ENCODE results near the gene GTF2F1.

Gene GTF2F1

DNA sequence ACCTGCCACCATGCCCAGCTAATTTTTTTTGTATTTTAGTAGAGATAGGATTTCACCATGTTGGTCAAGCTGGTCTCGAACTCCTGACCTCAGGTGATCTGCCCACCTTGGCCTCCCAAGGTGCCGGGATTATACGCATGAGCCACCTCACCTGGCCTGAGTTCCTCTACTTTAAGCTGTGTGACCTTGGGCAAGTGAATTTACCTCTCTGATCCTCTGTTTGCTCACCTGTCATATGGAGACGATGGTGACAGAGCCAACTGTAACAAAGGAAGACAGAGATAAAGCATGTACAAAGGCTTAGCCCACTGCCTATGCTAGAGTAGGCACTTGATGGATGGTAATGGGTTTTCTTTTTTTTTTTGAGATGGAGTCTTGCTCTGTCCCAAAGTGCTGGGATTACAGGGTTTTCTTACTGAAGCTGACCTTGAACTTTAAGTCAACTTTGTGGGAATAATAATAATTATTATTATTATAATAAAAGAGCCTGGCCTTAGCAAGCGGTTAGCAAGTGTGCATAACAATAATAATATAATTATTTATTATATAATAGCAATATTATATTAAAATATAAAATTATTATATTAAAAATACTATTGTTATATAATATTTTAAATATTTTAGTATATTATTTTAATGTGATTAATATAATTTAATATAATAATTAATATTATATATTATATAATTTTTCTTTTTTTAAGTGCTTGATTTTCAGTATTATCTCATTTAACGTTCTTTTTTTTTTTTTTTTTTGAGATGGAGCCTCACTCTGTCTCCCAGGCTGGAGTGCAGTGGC, 58.3 kb downstream of the GTF2F1 start:
- DNase-seq (ENCODE audit: insufficient read length) (no peak), FAIRE-seq (no peak)
- TF ChIP-seq POLR2A (IDR thresholded peaks at IDR 0.05; ENCODE audit: low read depth, low read length) (no peak), POLR2AphosphoS5 (IDR thresholded peaks at IDR 0.05; ENCODE audit: low read depth, low read length) (no peak), TAF1 (IDR thresholded peaks at IDR 0.05; ENCODE audit: borderline replicate concordance, low read depth, low read length) (no peak)

DNA sequence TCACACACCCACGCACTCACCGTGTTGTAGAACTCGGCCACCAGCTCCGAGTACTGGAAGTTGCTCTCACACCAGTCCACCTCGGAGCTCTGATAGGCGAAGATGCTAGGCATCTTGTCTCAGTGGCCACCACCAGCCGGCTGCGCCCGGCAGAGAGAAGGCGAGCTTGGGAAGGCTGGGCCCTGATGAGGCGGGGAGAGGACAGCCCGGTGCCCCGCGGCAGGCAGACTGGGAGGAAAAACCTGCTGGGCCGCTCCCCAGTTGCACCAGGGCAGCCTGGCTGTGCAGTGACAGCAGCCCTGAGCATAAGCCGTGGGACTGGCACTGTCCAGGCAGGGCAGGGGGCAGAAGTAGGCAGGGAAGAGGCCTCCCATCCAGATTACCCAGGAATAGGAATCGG, 59.5 kb downstream of the GTF2F1 start, which contains the start of gene ACER1:
Gene ACER1 (minus strand): TSS at position 174 of the 400 bp plus-strand sequence. CDS start 61 bp downstream, at position 113.
- DNase-seq (ENCODE audit: insufficient read length) (no peak), FAIRE-seq (no peak)

More for the DNA sequence above, 59.5 kb downstream of the GTF2F1 start, which contains the start of gene ACER1:
- TF ChIP-seq POLR2AphosphoS5 (IDR thresholded peaks at IDR 0.05; ENCODE audit: low read depth, low read length) = no peak
- no peak for TF ChIP-seq TAF1 (IDR thresholded peaks at IDR 0.05; ENCODE audit: borderline replicate concordance, low read depth, low read length)
- TF ChIP-seq POLR2A (IDR thresholded peaks at IDR 0.05; ENCODE audit: low read depth, low read length) = no peak
